GM12891 (cell line): ENCODE results near the gene ANKRD49.

Experiments used
- POLR2A ChIP-seq: IDR thresholded peaks from 2 replicates; pipeline ENCODE4 v1.6.1; 2011; ENCODE audit warnings: low read depth, low read length, control low read depth
- POLR2AphosphoS5 ChIP-seq: IDR thresholded peaks from 2 replicates; pipeline ENCODE4 v1.6.1; 2011; ENCODE audit warnings: low read depth, low read length, control low read depth

DNA sequence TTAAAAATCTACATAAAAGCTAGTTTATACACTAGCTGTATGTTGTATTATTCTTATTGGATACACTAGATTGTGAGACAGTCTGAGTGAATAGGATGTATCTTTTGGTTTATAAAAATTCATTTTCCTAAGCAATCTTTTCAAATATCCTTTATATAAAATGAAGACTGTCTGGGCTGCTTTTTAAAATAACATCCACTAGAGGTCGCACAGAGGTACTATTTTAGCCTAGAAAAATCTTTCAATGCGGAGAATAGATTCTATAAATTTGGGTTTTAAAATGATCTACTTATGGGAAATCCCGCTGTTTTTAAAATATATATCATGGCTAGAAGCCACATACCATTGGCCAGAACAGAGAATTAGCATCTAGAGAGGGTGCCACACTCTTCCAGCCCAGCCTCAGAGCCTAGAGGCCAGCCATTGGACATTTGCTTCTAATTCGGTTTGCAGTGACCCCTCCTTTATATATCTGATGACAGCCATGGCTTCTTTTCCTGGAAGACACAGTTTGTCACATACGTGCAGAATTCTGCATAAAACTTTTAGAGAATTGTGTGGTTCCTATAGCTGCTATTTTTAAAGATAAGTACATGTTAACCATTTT is 25.8 kb downstream of the ANKRD49 start:
- TF ChIP-seq POLR2A (no peak), POLR2AphosphoS5 (no peak)
